Endothelial cell of umbilical vein (primary cell): ENCODE data around the gene OVOL2.

Experiments used
- EZH2 ChIP-seq: IDR thresholded peaks from 2 replicates; pipeline ENCODE4 v1.6.1; 2012; ENCODE audit warnings: borderline replicate concordance, low read depth, mild to moderate bottlenecking, moderate library complexity, low read length, inconsistent platforms; ENCODE audit not compliant: severe bottlenecking
- JUN ChIP-seq: IDR thresholded peaks from 2 replicates; pipeline ENCODE4 v1.6.1; 2011; ENCODE audit warnings: borderline replicate concordance, low read depth; ENCODE audit not compliant: insufficient read length, insufficient read depth
- MYC ChIP-seq: IDR thresholded peaks from one replicate; pipeline ENCODE4 v1.6.1; 2011; ENCODE audit warnings: mild to moderate bottlenecking, low read depth, low read length
- POLR2A ChIP-seq: IDR thresholded peaks from 2 replicates; pipeline ENCODE4 v1.6.1; 2012; ENCODE audit warnings: low read depth, mild to moderate bottlenecking, control low read depth, low read length
- POLR2AphosphoS5 ChIP-seq: IDR thresholded peaks from 2 replicates; pipeline ENCODE4 v1.6.1; 2012; ENCODE audit warnings: low read depth, mild to moderate bottlenecking, control low read depth, low read length, moderate library complexity; ENCODE audit not compliant: insufficient read depth
- TF ChIP-seq, protein P1 (sequence below), 2 donors: IDR thresholded peaks; 1 replicate in 1 of 2; 2 replicates in 1 of 2; pipeline ENCODE4 v1.5.1; 2011; ENCODE audit warnings: low read length in 2 of 2, mild to moderate bottlenecking in 2 of 2, moderate library complexity in 2 of 2, control low read depth in 1 of 2, inconsistent platforms in 1 of 2, low read depth in 1 of 2; ENCODE audit not compliant: insufficient read depth in 1 of 2; ENCODE audit errors: extremely low read depth in 1 of 2
- TF ChIP-seq, protein P2 (sequence below): IDR thresholded peaks from 2 replicates; pipeline ENCODE4 v1.6.1; 2011; ENCODE audit not compliant: insufficient read depth, insufficient read length

DNA sequence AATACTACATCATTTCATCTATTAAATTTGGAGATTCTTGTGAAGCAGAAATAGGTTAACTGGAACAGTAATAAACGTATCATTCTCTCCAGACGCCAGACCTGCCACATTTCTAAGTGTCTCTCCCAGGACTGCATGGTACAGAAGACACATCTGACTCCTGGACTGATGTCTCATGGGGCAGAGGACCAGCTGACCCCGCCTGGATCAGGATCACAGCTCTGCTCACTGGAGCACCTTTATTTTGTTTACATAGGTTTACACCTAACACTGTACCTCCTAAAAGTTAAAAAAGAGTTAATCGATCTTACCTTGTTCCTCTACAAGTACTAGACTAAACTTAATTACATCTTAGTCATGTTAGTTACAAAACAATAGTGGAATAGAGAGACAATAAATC is 11.2 kb downstream of the OVOL2 start:
- TF ChIP-seq, protein P1, sequence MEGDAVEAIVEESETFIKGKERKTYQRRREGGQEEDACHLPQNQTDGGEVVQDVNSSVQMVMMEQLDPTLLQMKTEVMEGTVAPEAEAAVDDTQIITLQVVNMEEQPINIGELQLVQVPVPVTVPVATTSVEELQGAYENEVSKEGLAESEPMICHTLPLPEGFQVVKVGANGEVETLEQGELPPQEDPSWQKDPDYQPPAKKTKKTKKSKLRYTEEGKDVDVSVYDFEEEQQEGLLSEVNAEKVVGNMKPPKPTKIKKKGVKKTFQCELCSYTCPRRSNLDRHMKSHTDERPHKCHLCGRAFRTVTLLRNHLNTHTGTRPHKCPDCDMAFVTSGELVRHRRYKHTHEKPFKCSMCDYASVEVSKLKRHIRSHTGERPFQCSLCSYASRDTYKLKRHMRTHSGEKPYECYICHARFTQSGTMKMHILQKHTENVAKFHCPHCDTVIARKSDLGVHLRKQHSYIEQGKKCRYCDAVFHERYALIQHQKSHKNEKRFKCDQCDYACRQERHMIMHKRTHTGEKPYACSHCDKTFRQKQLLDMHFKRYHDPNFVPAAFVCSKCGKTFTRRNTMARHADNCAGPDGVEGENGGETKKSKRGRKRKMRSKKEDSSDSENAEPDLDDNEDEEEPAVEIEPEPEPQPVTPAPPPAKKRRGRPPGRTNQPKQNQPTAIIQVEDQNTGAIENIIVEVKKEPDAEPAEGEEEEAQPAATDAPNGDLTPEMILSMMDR (IDR thresholded peaks at IDR 0.05; ENCODE audit: extremely low read depth in 1 of 2, insufficient read depth in 1 of 2, low read depth in 1 of 2, low read length in 2 of 2) = no peak
- TF ChIP-seq POLR2A = no peak
- no peak for TF ChIP-seq EZH2
- TF ChIP-seq POLR2AphosphoS5 = no peak
- TF ChIP-seq MYC = no peak
- no peak for TF ChIP-seq JUN
- TF ChIP-seq, protein P2, sequence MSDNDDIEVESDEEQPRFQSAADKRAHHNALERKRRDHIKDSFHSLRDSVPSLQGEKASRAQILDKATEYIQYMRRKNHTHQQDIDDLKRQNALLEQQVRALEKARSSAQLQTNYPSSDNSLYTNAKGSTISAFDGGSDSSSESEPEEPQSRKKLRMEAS = no peak
